DMS 273 treated with DMSO at 0.1 percent for 48 hours (cell line): ENCODE measurements around the gene DR1.
"Not testable (repeated sequence)": the region's sequence is repeated elsewhere in the genome, so short reads cannot be mapped to it uniquely, and the experiment has no call there.

ENCODE experiments used
- DNase-seq: peaks from one replicate; lab custom pipeline; 2025; lab: John Stamatoyannopoulos, UW

DR1 gene

DNA sequence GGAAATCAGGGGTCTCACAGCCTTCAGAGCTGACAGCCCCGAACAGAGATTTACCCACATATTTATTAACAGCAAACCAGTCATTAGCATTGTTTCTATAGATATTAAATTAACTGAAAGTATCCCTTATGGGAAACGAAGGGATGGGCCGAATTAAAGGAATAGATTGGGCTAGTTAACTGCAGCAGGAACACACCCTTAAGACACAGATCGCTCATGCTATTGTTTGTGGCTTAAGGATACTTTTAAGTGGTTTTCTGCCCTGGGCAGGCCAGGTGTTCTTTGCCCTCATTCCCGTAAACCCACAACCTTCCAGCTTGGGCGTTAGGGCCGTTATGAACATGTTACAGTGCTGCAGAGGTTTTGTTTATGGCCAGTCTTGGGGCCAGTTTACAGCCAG, 40.6 kb downstream of the DR1 start:
- DNase-seq, result not testable (repeated sequence)

DNA sequence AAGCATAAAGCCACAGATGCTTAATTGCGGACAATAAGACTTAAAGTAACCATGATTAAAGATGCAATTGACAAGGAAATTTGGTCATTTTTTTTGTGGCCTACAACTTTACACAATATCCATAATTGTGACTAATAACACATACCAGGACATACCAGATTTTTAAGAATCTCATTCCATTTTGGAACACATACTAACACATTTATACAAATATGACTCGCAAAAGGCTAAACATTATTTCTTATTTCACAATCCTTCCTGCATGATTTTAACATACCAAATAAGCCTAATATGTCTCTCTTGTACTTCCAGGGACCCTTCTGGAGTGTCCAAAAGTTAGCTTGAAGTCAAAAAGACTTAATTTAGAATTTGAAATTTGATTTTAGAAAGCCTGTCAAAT, 48.8 kb downstream of the DR1 start:
- no peak for DNase-seq

DNA sequence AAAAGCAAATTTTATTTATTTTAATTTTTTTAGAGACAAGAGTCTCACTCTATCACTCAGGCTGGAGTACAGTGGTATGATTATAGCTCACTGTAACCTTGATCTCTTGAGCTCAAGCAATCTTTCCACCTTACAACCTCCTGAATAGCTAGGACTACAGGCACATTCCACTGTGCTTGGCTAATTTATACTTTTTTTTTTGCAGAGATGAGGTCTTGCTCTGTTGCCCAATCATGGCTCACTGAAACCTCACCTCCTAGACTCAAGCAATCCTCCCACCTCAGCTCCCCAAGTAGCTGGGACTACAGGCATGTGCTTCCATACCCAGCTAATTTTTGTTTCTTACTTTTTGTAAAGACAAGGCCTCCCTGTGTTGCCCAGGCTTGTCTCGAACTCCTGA, 49.5 kb downstream of the DR1 start:
- DNase-seq, result no peak

DNA sequence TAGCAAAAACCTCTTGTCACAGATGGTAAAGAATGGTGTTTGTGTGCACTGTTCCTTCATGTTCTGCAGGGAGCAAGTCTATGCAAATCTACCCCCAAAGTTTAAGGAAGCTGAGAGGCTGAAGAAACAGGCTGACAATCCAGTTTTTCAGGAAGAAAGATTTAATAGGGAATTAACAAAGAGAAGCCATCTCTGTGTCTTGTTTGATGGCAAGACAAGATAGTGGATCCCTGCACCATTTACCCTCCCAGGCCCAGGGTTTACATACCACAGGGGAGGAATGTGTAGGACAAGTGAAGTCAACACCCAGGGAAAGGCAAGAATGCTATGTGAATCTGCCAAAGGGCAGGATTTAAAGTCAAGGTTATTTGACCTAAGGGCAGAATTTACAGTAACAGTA, 54.1 kb downstream of the DR1 start:
- DNase-seq, result no peak

DNA sequence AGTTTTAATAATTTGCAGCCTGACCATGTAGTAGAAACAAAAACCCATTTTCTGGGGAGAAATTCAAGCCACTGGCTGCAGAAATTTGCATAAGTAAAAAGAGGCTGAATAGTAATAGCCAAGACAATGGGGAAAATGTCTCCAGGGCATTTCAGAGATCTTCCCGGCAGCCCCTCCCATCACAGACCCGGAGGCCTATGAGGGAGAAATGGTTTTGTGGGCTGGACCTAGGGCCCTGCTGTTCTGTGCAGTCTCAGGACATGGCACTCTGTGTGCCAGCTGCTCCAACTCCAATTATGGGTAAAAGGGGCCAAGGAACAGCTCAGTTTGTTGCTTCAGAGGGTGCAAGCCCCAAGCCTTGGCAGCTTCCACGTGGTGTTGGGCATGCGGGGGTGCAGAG, 62.5 kb downstream of the DR1 start:
- DNase-seq, result no peak

DNA sequence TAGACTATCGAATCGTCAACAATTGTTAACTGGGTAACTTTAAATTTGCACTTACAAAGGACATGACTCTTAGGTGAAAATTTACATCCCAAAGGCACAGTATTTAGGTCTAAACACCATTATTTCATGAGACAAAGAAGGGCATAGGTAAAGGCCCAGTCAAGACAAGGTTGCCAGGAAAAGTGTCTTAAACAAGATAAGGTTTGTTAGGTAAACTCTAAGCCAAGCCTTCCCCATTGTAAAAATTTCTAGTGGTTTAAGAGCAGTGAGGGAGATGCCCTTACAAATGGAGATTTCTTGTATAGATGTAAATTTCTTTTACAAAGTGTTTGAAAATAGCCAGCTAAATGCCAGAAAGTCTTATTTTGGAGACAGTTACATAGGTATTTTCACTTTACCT, 65.3 kb downstream of the DR1 start:
- DNase-seq, result no peak

DNA sequence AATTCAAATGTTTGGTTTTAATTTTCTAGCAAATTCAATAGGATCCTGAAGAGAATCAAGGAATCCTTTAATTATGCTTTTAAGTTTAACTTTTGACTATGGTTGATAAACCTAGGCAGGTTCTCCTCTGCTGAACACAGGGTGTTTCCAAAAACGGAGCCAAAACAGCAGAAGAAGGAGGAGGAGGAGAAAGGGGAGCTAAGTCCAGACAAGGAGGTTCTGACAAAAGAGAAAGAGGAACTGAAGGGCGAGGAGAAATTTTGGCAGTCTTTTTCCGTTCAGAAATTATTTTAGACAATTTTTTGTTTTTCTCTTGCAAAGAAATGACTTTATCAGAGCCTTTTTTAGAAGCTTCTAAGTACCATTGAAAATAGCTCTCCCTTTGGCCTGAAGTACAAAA, 69.0 kb downstream of the DR1 start:
- no peak for DNase-seq

DNA sequence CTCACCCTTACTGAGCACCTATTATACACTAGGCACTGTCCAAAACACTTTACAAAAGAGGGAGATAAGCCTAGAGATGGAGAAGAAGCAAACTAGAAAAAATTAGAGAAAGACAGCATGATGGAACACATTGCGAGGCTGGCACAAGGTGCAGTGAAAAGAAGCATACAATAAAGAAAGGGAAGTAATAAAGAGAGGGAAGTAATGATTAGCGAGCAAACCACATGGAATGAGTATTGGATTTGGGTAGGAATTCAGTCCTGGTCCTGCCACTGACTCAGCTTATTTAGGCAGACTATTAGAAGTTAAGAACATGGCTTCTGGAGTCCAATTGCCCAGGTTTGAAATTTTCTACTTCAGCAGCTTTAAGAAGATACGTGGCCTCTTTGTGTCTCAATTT, 69.6 kb downstream of the DR1 start:
- no peak for DNase-seq

DNA sequence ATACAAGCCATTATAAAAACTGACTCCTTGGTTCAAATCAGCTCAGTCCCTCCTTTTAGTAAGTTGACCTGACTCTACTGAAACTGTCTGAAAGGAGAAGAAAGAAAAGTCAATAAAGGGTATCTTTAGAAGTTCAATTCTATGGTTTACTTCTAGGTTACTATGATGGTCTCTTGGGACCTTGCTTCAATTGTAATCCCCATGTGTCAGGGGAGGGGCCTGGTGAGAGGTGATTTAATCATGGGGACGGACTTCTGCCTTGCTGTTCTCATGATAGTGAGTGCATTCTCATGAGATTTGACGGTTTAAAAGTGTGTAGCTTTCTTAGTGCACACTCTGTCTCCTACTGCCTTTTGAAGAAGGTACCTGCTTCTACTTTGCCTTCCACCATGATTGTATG, 70.5 kb downstream of the DR1 start:
- DNase-seq, result no peak
